ENCODE measurements around the gene RFX2. TPM values are rescaled to one million over a fixed set of nuclear protein-coding genes. Genes with fewer than 3 reads are reported as not detected.

The RFX2 gene
- total RNA-seq, 1 donor from 2014 or later = 1.2 TPM

DNA sequence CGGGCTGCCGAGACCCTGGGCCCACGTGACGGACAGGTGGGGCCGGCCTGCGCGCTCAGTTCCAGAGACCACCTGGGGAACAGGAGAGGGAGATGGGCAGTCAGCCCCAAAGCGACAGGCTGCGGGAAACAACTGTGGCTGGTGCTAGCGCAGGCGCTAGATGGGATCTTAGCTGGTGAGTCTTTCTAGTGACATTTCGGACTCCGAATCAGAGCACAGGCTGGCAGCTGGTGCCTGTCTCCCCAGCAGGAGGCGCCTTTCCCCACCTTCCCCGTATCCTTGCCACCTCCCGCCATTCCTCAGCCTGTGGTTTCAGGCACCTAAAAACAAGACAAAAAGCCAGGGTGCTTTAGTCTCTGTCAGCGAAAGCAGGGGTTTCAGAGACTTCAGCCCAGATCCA is 112.9 kb downstream of the RFX2 start:
- Mint-ChIP-seq H3K27ac (ENCODE audit: unreplicated experiment) (no peak overlapping the region), H3K36me3 (ENCODE audit: low read depth, unreplicated experiment) (no peaks in the 10 kb centered on the region), H3K4me1 (ENCODE audit: unreplicated experiment) (no peaks in the 10 kb centered on the region), H3K4me3 (ENCODE audit: unreplicated experiment) (no peak overlapping the region), H3K9me3 (ENCODE audit: unreplicated experiment) (no peaks in the 10 kb centered on the region), H3K27me3 (ENCODE audit: unreplicated experiment) (peaks cover 22% of the 10 kb centered on the region)
- TF ChIP-seq, protein P1, sequence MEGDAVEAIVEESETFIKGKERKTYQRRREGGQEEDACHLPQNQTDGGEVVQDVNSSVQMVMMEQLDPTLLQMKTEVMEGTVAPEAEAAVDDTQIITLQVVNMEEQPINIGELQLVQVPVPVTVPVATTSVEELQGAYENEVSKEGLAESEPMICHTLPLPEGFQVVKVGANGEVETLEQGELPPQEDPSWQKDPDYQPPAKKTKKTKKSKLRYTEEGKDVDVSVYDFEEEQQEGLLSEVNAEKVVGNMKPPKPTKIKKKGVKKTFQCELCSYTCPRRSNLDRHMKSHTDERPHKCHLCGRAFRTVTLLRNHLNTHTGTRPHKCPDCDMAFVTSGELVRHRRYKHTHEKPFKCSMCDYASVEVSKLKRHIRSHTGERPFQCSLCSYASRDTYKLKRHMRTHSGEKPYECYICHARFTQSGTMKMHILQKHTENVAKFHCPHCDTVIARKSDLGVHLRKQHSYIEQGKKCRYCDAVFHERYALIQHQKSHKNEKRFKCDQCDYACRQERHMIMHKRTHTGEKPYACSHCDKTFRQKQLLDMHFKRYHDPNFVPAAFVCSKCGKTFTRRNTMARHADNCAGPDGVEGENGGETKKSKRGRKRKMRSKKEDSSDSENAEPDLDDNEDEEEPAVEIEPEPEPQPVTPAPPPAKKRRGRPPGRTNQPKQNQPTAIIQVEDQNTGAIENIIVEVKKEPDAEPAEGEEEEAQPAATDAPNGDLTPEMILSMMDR (IDR thresholded peaks at IDR 0.05; ENCODE audit: unreplicated experiment) = peak; percentile 33
- DNase-seq (ENCODE audit: low spot score) = peak; percentile 50

DNA sequence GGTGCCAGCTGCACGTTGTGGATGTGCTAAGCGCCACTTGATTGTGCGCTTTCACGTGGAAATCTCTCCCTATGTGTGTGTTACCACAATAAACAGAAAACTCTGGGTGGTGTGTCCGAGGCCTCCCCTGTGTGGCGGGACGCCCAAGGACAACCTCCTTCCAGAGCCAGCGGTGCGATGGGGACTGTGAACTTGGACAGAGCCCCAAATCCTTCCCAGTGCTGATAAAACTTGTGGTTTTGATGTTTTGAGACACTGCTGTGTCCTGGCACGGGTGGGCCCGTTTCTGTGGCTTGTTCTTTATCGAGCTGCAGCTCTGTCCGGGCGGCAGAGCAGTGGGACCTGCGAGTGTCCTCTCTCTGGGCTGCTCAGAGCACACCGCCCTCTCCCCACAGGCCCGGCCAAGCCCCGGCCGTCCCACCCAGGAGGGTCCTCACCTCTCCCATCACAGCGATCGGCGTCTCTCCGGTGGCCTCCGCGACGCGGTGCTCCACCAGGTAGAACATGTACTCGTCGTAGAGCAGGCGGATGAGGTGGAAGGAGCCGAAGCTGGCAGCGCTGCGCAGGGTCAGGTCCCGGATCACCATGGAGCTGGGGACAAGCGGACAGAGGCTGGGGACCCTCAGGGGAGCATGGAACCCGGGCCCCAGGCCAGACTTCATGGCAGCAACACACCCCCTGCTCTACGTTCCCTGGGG is 113.5 kb downstream of the RFX2 start:
- no peak for DNase-seq (ENCODE audit: low spot score)
- Mint-ChIP-seq H3K4me3 (ENCODE audit: unreplicated experiment) (no peak overlapping the region), H3K27ac (ENCODE audit: unreplicated experiment) (no peak overlapping the region), H3K9me3 (ENCODE audit: unreplicated experiment) (no peaks in the 10 kb centered on the region), H3K27me3 (ENCODE audit: unreplicated experiment) (peaks cover 21% of the 10 kb centered on the region), H3K4me1 (ENCODE audit: unreplicated experiment) (no peaks in the 10 kb centered on the region), H3K36me3 (ENCODE audit: low read depth, unreplicated experiment) (no peaks in the 10 kb centered on the region)
- TF ChIP-seq, protein P1 (IDR thresholded peaks at IDR 0.05; ENCODE audit: unreplicated experiment) = no peak

DNA sequence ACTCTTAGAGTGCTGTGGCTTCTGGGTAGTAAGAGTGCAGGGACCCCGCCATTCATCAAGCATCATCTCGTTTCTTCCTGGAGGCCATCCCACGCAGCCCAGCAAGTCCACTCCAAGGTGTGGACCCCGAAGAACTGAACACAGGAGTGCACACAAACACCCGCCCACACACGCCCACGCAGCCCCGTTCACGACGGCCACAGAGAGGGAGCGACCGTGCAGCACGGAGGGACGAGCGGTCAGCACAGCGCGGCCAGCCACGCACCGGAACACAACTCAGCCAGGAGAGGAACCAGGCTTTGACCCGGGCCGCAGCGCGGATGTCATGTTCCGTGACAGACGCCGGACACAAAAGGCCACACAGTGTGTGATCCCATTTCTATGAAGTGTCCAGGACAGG is 114.2 kb downstream of the RFX2 start:
- Mint-ChIP-seq H3K27ac (ENCODE audit: unreplicated experiment) (no peak overlapping the region), H3K27me3 (ENCODE audit: unreplicated experiment) (peaks cover 18% of the 10 kb centered on the region)

DNA sequence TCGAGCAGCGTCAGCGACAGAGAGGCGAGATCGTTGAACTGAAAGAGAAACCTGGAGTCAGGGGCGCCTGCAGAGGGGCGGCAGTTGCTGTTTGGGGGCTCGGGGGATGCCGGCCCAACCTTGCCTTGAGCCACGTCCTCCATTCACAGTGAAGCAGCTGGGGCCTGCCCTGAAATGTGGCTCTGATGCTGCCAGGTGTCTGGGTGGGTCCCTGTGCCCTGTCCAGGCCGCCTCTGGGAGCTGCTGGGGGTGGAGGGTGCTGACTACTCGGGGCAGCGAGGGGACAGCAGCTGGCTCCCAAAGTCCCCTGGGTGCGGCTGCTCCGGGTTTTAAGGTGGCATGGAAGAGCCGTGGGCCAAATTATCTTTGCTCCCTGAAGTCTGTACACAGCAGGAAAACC is 114.7 kb downstream of the RFX2 start:
- no peak overlapping the region for H3K4me3 Mint-ChIP-seq (ENCODE audit: unreplicated experiment)
- no peaks in the 10 kb centered on the region for H3K9me3 Mint-ChIP-seq (ENCODE audit: unreplicated experiment)
- H3K4me1 Mint-ChIP-seq (ENCODE audit: unreplicated experiment) = no peaks in the 10 kb centered on the region
- peaks cover 16% of the 10 kb centered on the region for H3K27me3 Mint-ChIP-seq (ENCODE audit: unreplicated experiment)
- TF ChIP-seq, protein P1 (IDR thresholded peaks at IDR 0.05; ENCODE audit: unreplicated experiment) = no peak
- no peak for DNase-seq (ENCODE audit: low spot score)
- no peak overlapping the region for H3K27ac Mint-ChIP-seq (ENCODE audit: unreplicated experiment)
- H3K36me3 Mint-ChIP-seq (ENCODE audit: low read depth, unreplicated experiment) = no peaks in the 10 kb centered on the region

More for the DNA sequence above, 114.2 kb downstream of the RFX2 start:
- TF ChIP-seq, protein P1 (IDR thresholded peaks at IDR 0.05; ENCODE audit: unreplicated experiment) = no peak
- Mint-ChIP-seq H3K4me3 (ENCODE audit: unreplicated experiment) (no peak overlapping the region), H3K4me1 (ENCODE audit: unreplicated experiment) (no peaks in the 10 kb centered on the region), H3K9me3 (ENCODE audit: unreplicated experiment) (no peaks in the 10 kb centered on the region), H3K36me3 (ENCODE audit: low read depth, unreplicated experiment) (no peaks in the 10 kb centered on the region)
- no peak for DNase-seq (ENCODE audit: low spot score)

DNA sequence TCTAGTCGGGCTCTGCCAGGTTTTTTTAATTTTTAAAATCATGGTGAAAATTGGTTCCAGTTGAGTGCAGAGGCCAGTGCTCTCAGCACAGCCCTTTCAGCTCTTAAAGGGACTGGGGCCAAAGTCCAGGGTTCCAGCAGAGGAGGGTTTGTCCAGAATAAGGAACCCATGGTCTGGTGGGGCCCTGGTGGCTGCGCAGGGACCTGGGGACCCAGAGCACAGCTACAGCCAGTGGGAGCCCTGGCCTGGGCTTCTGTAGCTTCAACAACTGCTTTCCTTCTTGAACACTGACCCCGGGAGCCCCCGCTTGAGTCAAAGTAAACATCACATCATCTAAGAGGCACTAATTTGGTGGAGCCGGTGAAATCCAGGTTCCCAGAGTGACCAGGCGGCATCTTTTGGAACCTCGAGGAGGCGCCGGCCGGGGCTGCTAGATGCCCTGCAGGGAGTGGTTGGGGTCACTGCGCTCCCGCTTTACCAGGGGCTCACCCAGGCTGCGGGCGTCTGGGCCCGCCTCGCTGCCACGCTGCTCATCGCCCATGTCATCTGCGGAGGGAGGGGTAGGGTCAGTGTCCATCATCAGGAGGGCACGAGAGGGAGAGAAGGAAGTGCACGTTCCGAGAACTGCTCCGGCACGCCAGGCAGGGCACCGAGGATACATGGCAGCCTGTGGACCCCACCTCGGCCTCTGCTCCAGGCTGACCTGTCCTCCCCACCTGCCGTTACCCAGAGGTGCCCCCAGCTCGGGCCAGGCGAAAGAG is 115.7 kb downstream of the RFX2 start:
- TF ChIP-seq, protein P1 (IDR thresholded peaks at IDR 0.05; ENCODE audit: unreplicated experiment) = no peak
- Mint-ChIP-seq H3K27ac (ENCODE audit: unreplicated experiment) (no peak overlapping the region), H3K4me1 (ENCODE audit: unreplicated experiment) (no peaks in the 10 kb centered on the region), H3K27me3 (ENCODE audit: unreplicated experiment) (peaks cover 16% of the 10 kb centered on the region), H3K36me3 (ENCODE audit: low read depth, unreplicated experiment) (no peaks in the 10 kb centered on the region), H3K9me3 (ENCODE audit: unreplicated experiment) (no peaks in the 10 kb centered on the region), H3K4me3 (ENCODE audit: unreplicated experiment) (no peak overlapping the region)
- no peak for DNase-seq (ENCODE audit: low spot score)
